GM12878 (cell line): ENCODE data around the gene SLC50A1. TPM values are rescaled to one million over a fixed set of nuclear protein-coding genes. Genes with fewer than 3 reads are reported as not detected.

Source experiments
- ATAC-seq: fragments of 200-7000 bp; cut with Tn5 transposase; 3 replicates; pipeline ENCODE4 v1.9.1; 2020; ENCODE audit warnings: mild to moderate bottlenecking, moderate library complexity
- BruUV-seq: library from RNA; stranded (reverse); fragments of 400-500 nt; replicated peaks from 2 replicates; lab custom pipeline; 2021; lab: Mats Ljungman, UMichigan
- CTCF ChIA-PET: fragments of 300-600 bp; sonication (Branson Sonifier 250); formaldehyde crosslinking; extraction: SDS; loops from one replicate; lab custom pipeline; 2021; ENCODE audit warnings: inconsistent platforms; lab: Yijun Ruan, JAX
- POLR2A ChIA-PET: fragments of 350-600 bp; formaldehyde crosslinking; extraction: SDS; loops from one replicate; lab custom pipeline; 2021; ENCODE audit warnings: inconsistent platforms; lab: Charles Lee
- RAD21 ChIA-PET: fragments of 300-600 bp; sonication (Branson Sonifier 250); formaldehyde crosslinking; loops from one replicate; lab custom pipeline; 2023; ENCODE audit warnings: antibody characterized with exemption; ENCODE audit not compliant: unreplicated experiment; lab: Charles Lee
- SMC1A ChIA-PET: fragments of 300-600 bp; sonication (Branson Sonifier 250); formaldehyde crosslinking; loops from one replicate; lab custom pipeline; 2023; ENCODE audit not compliant: unreplicated experiment, uncharacterized antibody; lab: Charles Lee
- DNase-seq: peaks from one replicate; pipeline ENCODE4 v3.0.0-alpha.2; 2011; ENCODE audit warnings: low read depth, low spot score
- FAIRE-seq: peaks from 3 replicates; lab custom pipeline; 2011; peaks lifted over from hg19 to GRCh38; lab: Jason Lieb, UNC
- H2AFZ ChIP-seq: 2 replicates; pipeline ENCODE4 v1.6.0; 2011; ENCODE audit warnings: low read depth, low read length, control low read depth; ENCODE audit not compliant: control insufficient read depth
- H3K27ac ChIP-seq: 2 replicates; pipeline ENCODE4 v1.5.1; 2011; ENCODE audit warnings: control low read depth; ENCODE audit not compliant: control insufficient read depth, insufficient read depth
- H3K27me3 ChIP-seq, 2 experiments: replicated peaks in 1 of 2; 2 replicates each; pipeline versions ENCODE4 v1.6.0 to v1.6.1; 2011; ENCODE audit warnings: low read length in 1 of 2; ENCODE audit not compliant: control insufficient read depth in 2 of 2, insufficient read depth in 2 of 2
- H3K36me3 ChIP-seq, 2 experiments: 2 replicates each; pipeline ENCODE4 v1.5.1; 2011; ENCODE audit warnings: low read length in 1 of 2; ENCODE audit not compliant: control insufficient read depth in 2 of 2, insufficient read depth in 2 of 2
- H3K4me1 ChIP-seq: 2 replicates; pipeline ENCODE4 v1.6.1; 2011; ENCODE audit warnings: mild to moderate bottlenecking, low read length, moderate library complexity, mixed read lengths; ENCODE audit not compliant: control insufficient read depth, insufficient read depth
- H3K4me2 ChIP-seq: 2 replicates; pipeline ENCODE4 v1.6.0; 2011; ENCODE audit warnings: control low read depth; ENCODE audit not compliant: control insufficient read depth, insufficient read depth
- H3K4me3 ChIP-seq: fragments of 200-600 bp; sonication (generic); 2 replicates; pipeline ENCODE4 v1.5.1; 2016
- H3K79me2 ChIP-seq: 2 replicates; pipeline ENCODE4 v1.6.0; 2011; ENCODE audit warnings: low read length; ENCODE audit not compliant: control insufficient read depth, insufficient read depth
- H3K9ac ChIP-seq: 2 replicates; pipeline ENCODE4 v1.8.0; 2011; ENCODE audit warnings: low read length, control low read depth, mixed read lengths; ENCODE audit not compliant: control insufficient read depth, insufficient read depth
- H3K9me3 ChIP-seq: replicated peaks from 3 replicates; pipeline ENCODE4 v1.5.1; 2011; ENCODE audit warnings: mild to moderate bottlenecking, low read length; ENCODE audit not compliant: control insufficient read depth, insufficient read depth
- H4K20me1 ChIP-seq: 2 replicates; pipeline ENCODE4 v1.6.0; 2011; ENCODE audit not compliant: control insufficient read depth, insufficient read depth
- CBX5 ChIP-seq: sonication (generic); IDR thresholded peaks from 2 replicates; pipeline ENCODE4 v1.6.1; 2016; ENCODE audit warnings: low read depth, moderate library complexity, mild to moderate bottlenecking, inconsistent platforms
- DPF2 ChIP-seq: fragments of 450-650 bp; IDR thresholded peaks from 2 replicates; pipeline ENCODE4 v1.6.1; 2017; ENCODE audit warnings: mild to moderate bottlenecking
- EED ChIP-seq: sonication (generic); IDR thresholded peaks from 2 replicates; pipeline ENCODE4 v1.6.1; 2016; ENCODE audit warnings: antibody characterized with exemption, low read depth
- EGR1 ChIP-seq, 2 experiments: IDR thresholded peaks; 1 replicate in 1 of 2; 2 replicates in 1 of 2; pipeline ENCODE4 v1.6.1; 2011 to 2012; ENCODE audit warnings: low read depth in 2 of 2, low read length in 2 of 2, borderline replicate concordance in 1 of 2, mild to moderate bottlenecking in 1 of 2, moderate library complexity in 1 of 2
- ELK1 ChIP-seq: IDR thresholded peaks from 2 replicates; pipeline ENCODE4 v1.6.1; 2012; ENCODE audit warnings: low read depth, low read length, improper control_type of control experiment
- EP300 ChIP-seq, 2 experiments: fragments of 150-350 bp in 1 of 2; IDR thresholded peaks; 2 replicates each; pipeline ENCODE4 v1.6.1; 2011 to 2012; ENCODE audit warnings: low read depth in 2 of 2, low read length in 2 of 2, borderline replicate concordance in 1 of 2, improper control_type of control experiment in 1 of 2, inconsistent platforms in 1 of 2; ENCODE audit not compliant: control insufficient read depth in 1 of 2
- IRF3 ChIP-seq: fragments of 450-650 bp; IDR thresholded peaks from 2 replicates; pipeline ENCODE4 v1.6.1; 2014; ENCODE audit warnings: mild to moderate bottlenecking
- JUNB ChIP-seq: IDR thresholded peaks from 2 replicates; pipeline ENCODE4 v1.6.1; 2016; ENCODE audit warnings: antibody characterized with exemption, mild to moderate bottlenecking
- MLLT1 ChIP-seq: fragments of 450-650 bp; IDR thresholded peaks from 2 replicates; pipeline ENCODE4 v1.6.1; 2016; ENCODE audit warnings: mild to moderate bottlenecking
- PAX8 ChIP-seq: fragments of 450-650 bp; IDR thresholded peaks from 2 replicates; pipeline ENCODE4 v1.6.1; 2017; ENCODE audit warnings: mild to moderate bottlenecking, moderate library complexity
- RB1 ChIP-seq: fragments of 450-650 bp; formaldehyde crosslinking; IDR thresholded peaks from 2 replicates; pipeline ENCODE4 v1.6.1; 2017; ENCODE audit warnings: mild to moderate bottlenecking, borderline replicate concordance
- RBBP5 ChIP-seq: fragments of 200-600 bp; sonication (generic); conservative IDR thresholded peaks from 2 replicates; pipeline ENCODE4 v1.6.1; 2016
- SIX5 ChIP-seq: IDR thresholded peaks from 2 replicates; pipeline ENCODE4 v1.6.1; 2011; ENCODE audit warnings: mild to moderate bottlenecking, low read depth, low read length, moderate library complexity; ENCODE audit not compliant: severe bottlenecking
- SMAD1 ChIP-seq: fragments of 450-650 bp; IDR thresholded peaks from 2 replicates; pipeline ENCODE4 v1.6.1; 2018; ENCODE audit warnings: mild to moderate bottlenecking, low read depth; ENCODE audit not compliant: partially characterized antibody
- SMC3 ChIP-seq: IDR thresholded peaks from 2 replicates; pipeline ENCODE4 v1.6.1; 2011; ENCODE audit warnings: low read length, improper control_type of control experiment, borderline replicate concordance
- ZNF217 ChIP-seq: fragments of 450-650 bp; IDR thresholded peaks from 2 replicates; pipeline ENCODE4 v1.6.1; 2017; ENCODE audit warnings: antibody characterized with exemption, mild to moderate bottlenecking
- ZNF384 ChIP-seq: IDR thresholded peaks from 2 replicates; pipeline ENCODE4 v1.6.1; 2012; ENCODE audit warnings: low read depth, mild to moderate bottlenecking, low read length, improper control_type of control experiment, borderline replicate concordance
- WGBS: methylation state at CpG from one replicate; pipeline ENCODE4 v1.1.6; 2016; ENCODE audit warnings: low lambda C conversion rate; ENCODE audit not compliant: insufficient replicate concordance, insufficient coverage; ENCODE audit errors: missing lambda C conversion rate; 5-methylcytosine and 5-hydroxymethylcytosine counted together
- in situ Hi-C: fragments of 300-500 bp; cut with MboI; formaldehyde crosslinking; loops from 9 replicates; pipeline ENCODE4 v1.14.3; 2018; ENCODE audit warnings: mixed read lengths
- intact Hi-C: fragments of 100-400 bp; cut with micrococcal nuclease; formaldehyde crosslinking; loops from one replicate; pipeline ENCODE4 v1.14.2; 2022; ENCODE audit not compliant: unreplicated experiment
- polyA plus RNA-seq, 11 experiments: library from polyadenylated mRNA; depleted of rRNA in 4 of 11; unstranded in 6 of 11; stranded (reverse) in 5 of 11; fragments of >200 nt; fragmentation: Nextera tagmentation in 4 of 11; fragmentation: Illumina TruSeq in 1 of 11; extraction: Ambion mirVana in 4 of 11; extraction: Trizol in 1 of 11; gene quantifications; 1 replicate in 1 of 11; 2 replicates in 10 of 11; pipeline versions ENCODE4 v1.2.1 to v1.2.3, GENCODE V29; 2011 to 2016; ENCODE audit warnings: inconsistent platforms in 2 of 11, missing spikeins in 2 of 11, low read depth in 1 of 11
- total RNA-seq, 4 experiments: library from RNA; depleted of rRNA in 3 of 4; stranded (reverse); fragments of >200 nt in 3 of 4; fragmentation: Illumina TruSeq in 1 of 4; extraction: Trizol in 1 of 4; gene quantifications; 2 replicates each; pipeline versions ENCODE4 v1.2.1 to v1.2.3, GENCODE V29; 2013 to 2021

Gene SLC50A1
- total and polyA plus RNA-seq, 10 of the 15 experiments (the other 5 are each of a cell fraction or from before 2014, with no cell fraction given), result 32.5 to 85.6 (median 54.0) TPM

GRCh38 chr1:155169541-155169940, 33.9 kb downstream of the SLC50A1 start:
- ATAC-seq (no peak), FAIRE-seq (no peak), DNase-seq (no peak)
- POLR2A ChIA-PET, result no interaction called here
- Histone ChIP-seq H3K9me3 (no peaks in the 10 kb centered on the region; the same call in 2 of the 3 replicates), H3K4me1 (peaks cover 19% of the 10 kb centered on the region), H3K27me3 (no peaks in the 10 kb centered on the region), H3K4me2 (no peak overlapping the region), H3K4me3 (no peak overlapping the region), H3K36me3 (peaks cover 0 to 3% of the 10 kb centered on the region in 2 experiments; a peak in 1 of 4 replicates), H3K9ac (no peak overlapping the region), H2AFZ (no peak overlapping the region), H3K79me2 (peaks cover 12% of the 10 kb centered on the region), H4K20me1 (no peaks in the 10 kb centered on the region), H3K27ac (no peak overlapping the region)
- SMC1A ChIA-PET, result interaction anchor here (0.9 to 5.9 kb wide), 5 partner anchors 27 to 81 kb away, joined by 3 to 37 read pairs (median 7); partner anchors contain the start of gene SLC50A1
- RAD21 ChIA-PET, result interaction anchor here (0.7 to 5.1 kb wide), 6 partner anchors 33 to 84 kb away, joined by 3 to 71 read pairs (median 4); partner anchors contain the start of gene SLC50A1
- intact Hi-C loops, result no loop called here
- no TSS peak for BruUV-seq
- 51% methylated on average over 5 of the region's 5 CpGs for WGBS
- CTCF ChIA-PET, result interaction anchor here (0.9 to 12.1 kb wide), 9 partner anchors 24 to 125 kb away, joined by 3 to 284 read pairs (median 4); partner anchors contain the start of gene SLC50A1
- in situ Hi-C loops, result loop anchor here (5.0 kb wide), 1 partner anchor 77 kb away; no protein-coding TSS in a partner anchor
- TF ChIP-seq ZNF384, result no peak
- no peak for TF ChIP-seq RB1
- TF ChIP-seq EED, result no peak
- no peak for TF ChIP-seq MLLT1
- no peak for TF ChIP-seq RBBP5
- no peak for TF ChIP-seq SMAD1
- no peak for TF ChIP-seq ELK1
- TF ChIP-seq IRF3, result no peak
- TF ChIP-seq ZNF217, result no peak
- no peak for TF ChIP-seq JUNB
- no peak for TF ChIP-seq CBX5
- no peak for TF ChIP-seq SMC3
- no peak for TF ChIP-seq EP300 (IDR thresholded peaks at IDR 0.05; ENCODE audit: borderline replicate concordance in 1 of 2, control insufficient read depth in 1 of 2, low read depth in 2 of 2, low read length in 2 of 2)
- TF ChIP-seq SIX5, result no peak
- no peak for TF ChIP-seq PAX8
- no peak for TF ChIP-seq EGR1 (IDR thresholded peaks at IDR 0.05; ENCODE audit: borderline replicate concordance in 1 of 2, low read depth in 2 of 2, low read length in 2 of 2)
- no peak for TF ChIP-seq DPF2
